ENCODE measurements around the gene MAMDC4. TPM values are rescaled to one million over a fixed set of nuclear protein-coding genes. Genes with fewer than 3 reads are reported as not detected.

The MAMDC4 gene
- total and polyA plus RNA-seq, 2 of the 8 experiments (the other 6 are each of a cell fraction or from before 2014, with no cell fraction given), result 3.1 to 4.5 TPM

Small RNAs within 50 kb of the gene (microRNA-seq; reads per million reads assigned to microRNA genes)
- gene MIR4292 (ENCODE audit: borderline microRNAs expressed in 2 of 2, borderline number of aligned reads in 2 of 2, borderline replicate concordance in 1 of 2), result 0 reads per million in 2 experiments
- gene MIR4479 (ENCODE audit: borderline microRNAs expressed in 2 of 2, borderline number of aligned reads in 2 of 2, borderline replicate concordance in 1 of 2), result 0 to 0.46 reads per million in 2 experiments

Small RNAs within 50 kb of the gene (small RNA-seq; reads per million reads assigned to genes)
- gene MIR4292 (ENCODE audit: insufficient read depth) (not detected), gene MIR4479 (ENCODE audit: insufficient read depth) (0.86 reads per million)

Other genes starting within 250 kb of the MAMDC4 start
- gene EGFL7, start 189.4 kb upstream of the MAMDC4 start, total RNA-seq (2021; fragmentation: NEBNext Ultra II Directional; extraction: Animal tissue kit (Norgen Biotek cat#: 25700)), result 37.8 and 39.8 TPM in 2 replicates
- gene EGFL7, start 189.4 kb upstream of the MAMDC4 start, polyA plus RNA-seq (2011; rRNA removed), result 53.4 and 82.5 TPM in 2 replicates
- gene AGPAT2, start 164.9 kb upstream of the MAMDC4 start, total RNA-seq (2021; fragmentation: NEBNext Ultra II Directional; extraction: Animal tissue kit (Norgen Biotek cat#: 25700)), result 30.5 and 31.6 TPM in 2 replicates
- 37.6 and 52.1 TPM in 2 replicates for gene AGPAT2, start 164.9 kb upstream of the MAMDC4 start, polyA plus RNA-seq (2011; rRNA removed)
- 32.3 and 35.3 TPM in 2 replicates for gene DIPK1B, start 139.8 kb upstream of the MAMDC4 start, total RNA-seq (2021; fragmentation: NEBNext Ultra II Directional; extraction: Animal tissue kit (Norgen Biotek cat#: 25700))
- 64.8 and 78.8 TPM in 2 replicates for gene DIPK1B, start 139.8 kb upstream of the MAMDC4 start, polyA plus RNA-seq (2011; rRNA removed)
- 2.8 and 4.8 TPM in 2 replicates for gene LCN10, start 109.4 kb upstream of the MAMDC4 start, total RNA-seq (2021; fragmentation: NEBNext Ultra II Directional; extraction: Animal tissue kit (Norgen Biotek cat#: 25700))
- gene LCN10, start 109.4 kb upstream of the MAMDC4 start, polyA plus RNA-seq (2011; rRNA removed), result 2.6 and 3.5 TPM in 2 replicates
- gene LCN6, start 103.8 kb upstream of the MAMDC4 start, total RNA-seq (2021; fragmentation: NEBNext Ultra II Directional; extraction: Animal tissue kit (Norgen Biotek cat#: 25700)), result not detected in 2 replicates
- gene LCN6, start 103.8 kb upstream of the MAMDC4 start, polyA plus RNA-seq (2011; rRNA removed), result not detected in 2 replicates
- not detected in 2 replicates for gene LCN8, start 94.1 kb upstream of the MAMDC4 start, total RNA-seq (2021; fragmentation: NEBNext Ultra II Directional; extraction: Animal tissue kit (Norgen Biotek cat#: 25700))
- 0.14 TPM in 1 of 2 replicates, not detected in the other for gene LCN8, start 94.1 kb upstream of the MAMDC4 start, polyA plus RNA-seq (2011; rRNA removed)
- 0.47 and 0.61 TPM in 2 replicates for gene LCN15, start 87.8 kb upstream of the MAMDC4 start, total RNA-seq (2021; fragmentation: NEBNext Ultra II Directional; extraction: Animal tissue kit (Norgen Biotek cat#: 25700))
- 0.08 and 0.25 TPM in 2 replicates for gene LCN15, start 87.8 kb upstream of the MAMDC4 start, polyA plus RNA-seq (2011; rRNA removed)
- gene TMEM141, start 61.0 kb upstream of the MAMDC4 start, total RNA-seq (2021; fragmentation: NEBNext Ultra II Directional; extraction: Animal tissue kit (Norgen Biotek cat#: 25700)), result 50.6 and 51.1 TPM in 2 replicates
- 137 and 140 TPM in 2 replicates for gene TMEM141, start 61.0 kb upstream of the MAMDC4 start, polyA plus RNA-seq (2011; rRNA removed)
- 0.78 and 1.6 TPM in 2 replicates for gene CCDC183, start 56.0 kb upstream of the MAMDC4 start, total RNA-seq (2021; fragmentation: NEBNext Ultra II Directional; extraction: Animal tissue kit (Norgen Biotek cat#: 25700))
- 0.51 and 1.1 TPM in 2 replicates for gene CCDC183, start 56.0 kb upstream of the MAMDC4 start, polyA plus RNA-seq (2011; rRNA removed)
- 129 and 130 TPM in 2 replicates for gene RABL6, start 44.4 kb upstream of the MAMDC4 start, total RNA-seq (2021; fragmentation: NEBNext Ultra II Directional; extraction: Animal tissue kit (Norgen Biotek cat#: 25700))
- 70.1 and 98.6 TPM in 2 replicates for gene RABL6, start 44.4 kb upstream of the MAMDC4 start, polyA plus RNA-seq (2011; rRNA removed)
- gene AJM1, start 9.9 kb upstream of the MAMDC4 start, total RNA-seq (2021; fragmentation: NEBNext Ultra II Directional; extraction: Animal tissue kit (Norgen Biotek cat#: 25700)), result 0.86 and 0.97 TPM in 2 replicates
- 0.12 and 0.33 TPM in 2 replicates for gene AJM1, start 9.9 kb upstream of the MAMDC4 start, polyA plus RNA-seq (2011; rRNA removed)
- 109 and 111 TPM in 2 replicates for gene PHPT1, start 2.9 kb upstream of the MAMDC4 start, total RNA-seq (2021; fragmentation: NEBNext Ultra II Directional; extraction: Animal tissue kit (Norgen Biotek cat#: 25700))
- gene PHPT1, start 2.9 kb upstream of the MAMDC4 start, polyA plus RNA-seq (2011; rRNA removed), result 226 and 246 TPM in 2 replicates
- 337 and 338 TPM in 2 replicates for gene EDF1, start 14.0 kb downstream of the MAMDC4 start, total RNA-seq (2021; fragmentation: NEBNext Ultra II Directional; extraction: Animal tissue kit (Norgen Biotek cat#: 25700))
- gene EDF1, start 14.0 kb downstream of the MAMDC4 start, polyA plus RNA-seq (2011; rRNA removed), result 297 and 298 TPM in 2 replicates
- 50.2 and 50.5 TPM in 2 replicates for gene TRAF2, start 34.2 kb downstream of the MAMDC4 start, total RNA-seq (2021; fragmentation: NEBNext Ultra II Directional; extraction: Animal tissue kit (Norgen Biotek cat#: 25700))
- gene TRAF2, start 34.2 kb downstream of the MAMDC4 start, polyA plus RNA-seq (2011; rRNA removed), result 26.9 and 39.3 TPM in 2 replicates
- 49.0 and 49.5 TPM in 2 replicates for gene FBXW5, start 92.4 kb downstream of the MAMDC4 start, total RNA-seq (2021; fragmentation: NEBNext Ultra II Directional; extraction: Animal tissue kit (Norgen Biotek cat#: 25700))
- gene FBXW5, start 92.4 kb downstream of the MAMDC4 start, polyA plus RNA-seq (2011; rRNA removed), result 71.0 and 93.6 TPM in 2 replicates
- 0.80 TPM in 1 of 2 replicates, not detected in the other for gene C8G, start 92.9 kb downstream of the MAMDC4 start, total RNA-seq (2021; fragmentation: NEBNext Ultra II Directional; extraction: Animal tissue kit (Norgen Biotek cat#: 25700))
- 0.62 and 1.8 TPM in 2 replicates for gene C8G, start 92.9 kb downstream of the MAMDC4 start, polyA plus RNA-seq (2011; rRNA removed)
- 1.5 and 1.7 TPM in 2 replicates for gene LCN12, start 99.9 kb downstream of the MAMDC4 start, total RNA-seq (2021; fragmentation: NEBNext Ultra II Directional; extraction: Animal tissue kit (Norgen Biotek cat#: 25700))
- gene LCN12, start 99.9 kb downstream of the MAMDC4 start, polyA plus RNA-seq (2011; rRNA removed), result 1.1 and 2.1 TPM in 2 replicates
- 2.2 and 2.3 TPM in 2 replicates for gene PTGDS, start 125.2 kb downstream of the MAMDC4 start, total RNA-seq (2021; fragmentation: NEBNext Ultra II Directional; extraction: Animal tissue kit (Norgen Biotek cat#: 25700))
- 1.7 and 2.5 TPM in 2 replicates for gene PTGDS, start 125.2 kb downstream of the MAMDC4 start, polyA plus RNA-seq (2011; rRNA removed)
- gene LCNL1, start 130.6 kb downstream of the MAMDC4 start, total RNA-seq (2021; fragmentation: NEBNext Ultra II Directional; extraction: Animal tissue kit (Norgen Biotek cat#: 25700)), result 0.15 TPM in 1 of 2 replicates, not detected in the other
- gene LCNL1, start 130.6 kb downstream of the MAMDC4 start, polyA plus RNA-seq (2011; rRNA removed), result 0.11 and 0.35 TPM in 2 replicates
- 40.8 and 43.4 TPM in 2 replicates for gene PAXX, start 140.1 kb downstream of the MAMDC4 start, total RNA-seq (2021; fragmentation: NEBNext Ultra II Directional; extraction: Animal tissue kit (Norgen Biotek cat#: 25700))
- 45.9 and 56.8 TPM in 2 replicates for gene PAXX, start 140.1 kb downstream of the MAMDC4 start, polyA plus RNA-seq (2011; rRNA removed)
- not detected in 2 replicates for gene CLIC3, start 144.2 kb downstream of the MAMDC4 start, total RNA-seq (2021; fragmentation: NEBNext Ultra II Directional; extraction: Animal tissue kit (Norgen Biotek cat#: 25700))
- gene CLIC3, start 144.2 kb downstream of the MAMDC4 start, polyA plus RNA-seq (2011; rRNA removed), result 0.12 and 0.33 TPM in 2 replicates
- gene ABCA2, start 175.9 kb downstream of the MAMDC4 start, total RNA-seq (2021; fragmentation: NEBNext Ultra II Directional; extraction: Animal tissue kit (Norgen Biotek cat#: 25700)), result 12.5 and 15.2 TPM in 2 replicates
- 14.3 and 21.9 TPM in 2 replicates for gene ABCA2, start 175.9 kb downstream of the MAMDC4 start, polyA plus RNA-seq (2011; rRNA removed)
- gene FUT7, start 179.7 kb downstream of the MAMDC4 start, total RNA-seq (2021; fragmentation: NEBNext Ultra II Directional; extraction: Animal tissue kit (Norgen Biotek cat#: 25700)), result not detected in 2 replicates
- gene FUT7, start 179.7 kb downstream of the MAMDC4 start, polyA plus RNA-seq (2011; rRNA removed), result not detected in 2 replicates
- 41.9 and 44.1 TPM in 2 replicates for gene NPDC1, start 193.8 kb downstream of the MAMDC4 start, total RNA-seq (2021; fragmentation: NEBNext Ultra II Directional; extraction: Animal tissue kit (Norgen Biotek cat#: 25700))
- gene NPDC1, start 193.8 kb downstream of the MAMDC4 start, polyA plus RNA-seq (2011; rRNA removed), result 26.2 and 43.6 TPM in 2 replicates
- 3.2 and 3.8 TPM in 2 replicates for gene ENTPD2, start 201.7 kb downstream of the MAMDC4 start, total RNA-seq (2021; fragmentation: NEBNext Ultra II Directional; extraction: Animal tissue kit (Norgen Biotek cat#: 25700))
- 0.65 and 1.9 TPM in 2 replicates for gene ENTPD2, start 201.7 kb downstream of the MAMDC4 start, polyA plus RNA-seq (2011; rRNA removed)
- 30.3 and 32.1 TPM in 2 replicates for gene SAPCD2, start 218.2 kb downstream of the MAMDC4 start, total RNA-seq (2021; fragmentation: NEBNext Ultra II Directional; extraction: Animal tissue kit (Norgen Biotek cat#: 25700))
- gene SAPCD2, start 218.2 kb downstream of the MAMDC4 start, polyA plus RNA-seq (2011; rRNA removed), result 12.7 and 17.3 TPM in 2 replicates
- 5.4 and 5.5 TPM in 2 replicates for gene UAP1L1, start 225.2 kb downstream of the MAMDC4 start, total RNA-seq (2021; fragmentation: NEBNext Ultra II Directional; extraction: Animal tissue kit (Norgen Biotek cat#: 25700))
- 2.0 and 3.5 TPM in 2 replicates for gene UAP1L1, start 225.2 kb downstream of the MAMDC4 start, polyA plus RNA-seq (2011; rRNA removed)
- 35.1 and 36.3 TPM in 2 replicates for gene MAN1B1, start 234.6 kb downstream of the MAMDC4 start, total RNA-seq (2021; fragmentation: NEBNext Ultra II Directional; extraction: Animal tissue kit (Norgen Biotek cat#: 25700))
- 33.7 and 36.5 TPM in 2 replicates for gene MAN1B1, start 234.6 kb downstream of the MAMDC4 start, polyA plus RNA-seq (2011; rRNA removed)

Measured in H1 (cell line).